Hepatocyte (in vitro differentiated cells): Measurements from ENCODE around the gene BIRC7.

Experiments used
- EZH2 ChIP-seq: fragments of 200-600 bp; sonication (generic); IDR thresholded peaks from 2 replicates; pipeline ENCODE4 v1.6.1; 2016; ENCODE audit warnings: antibody characterized with exemption, mild to moderate bottlenecking, borderline replicate concordance
- EZH2phosphoT487 ChIP-seq: fragments of 200-600 bp; sonication (generic); IDR thresholded peaks from one replicate; pipeline ENCODE4 v1.6.1; 2018; ENCODE audit warnings: antibody characterized with exemption, mild to moderate bottlenecking, low read depth, moderate library complexity; ENCODE audit not compliant: unreplicated experiment, severe bottlenecking
- TF ChIP-seq, protein P1 (sequence below): fragments of 200-600 bp; sonication (generic); IDR thresholded peaks from 2 replicates; pipeline ENCODE4 v1.5.1; 2016; ENCODE audit warnings: antibody characterized with exemption, mild to moderate bottlenecking; ENCODE audit not compliant: poor library complexity

DNA sequence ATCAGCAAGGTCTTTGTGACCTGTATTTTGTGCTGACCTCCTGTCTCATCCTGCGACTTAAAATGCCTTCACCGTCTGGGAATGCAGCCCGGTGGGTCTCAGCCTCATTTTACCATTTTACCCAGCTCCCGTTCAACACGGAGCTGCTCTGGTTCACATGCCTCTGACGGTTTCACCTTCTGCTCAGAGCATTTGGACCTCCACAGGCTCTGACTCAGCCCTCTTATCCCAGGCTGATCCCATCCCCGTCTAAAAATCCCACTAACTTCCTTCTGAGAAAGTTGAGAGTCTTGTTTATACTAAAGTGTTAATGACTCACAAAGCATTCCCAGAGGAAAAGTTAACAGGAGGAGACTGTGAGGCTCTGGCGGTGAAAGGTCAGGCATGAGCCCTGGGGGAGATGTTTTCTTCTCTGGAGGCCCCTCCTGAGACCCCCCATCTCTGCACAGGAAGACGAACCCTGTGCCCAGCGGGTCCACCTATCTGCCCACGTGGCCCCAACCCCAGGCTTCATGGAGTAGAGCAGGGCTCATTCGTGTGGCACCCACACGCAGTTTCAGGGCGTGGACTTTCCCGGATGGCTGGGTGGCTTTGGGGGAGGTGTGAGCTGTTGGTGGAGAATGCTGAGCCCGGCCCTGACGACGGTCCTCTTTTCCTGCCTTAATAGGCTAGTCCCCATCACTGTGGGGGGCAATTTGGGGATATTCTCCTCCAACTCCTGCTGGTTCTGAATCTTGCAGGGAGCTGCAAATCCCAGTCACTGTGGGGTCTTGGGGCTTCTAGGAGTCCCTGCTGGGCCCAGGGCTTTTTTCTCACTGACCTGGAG, 3.3 kb upstream of the BIRC7 start:
- TF ChIP-seq EZH2phosphoT487 (no peak), EZH2 (no peak)
- TF ChIP-seq, protein P1, sequence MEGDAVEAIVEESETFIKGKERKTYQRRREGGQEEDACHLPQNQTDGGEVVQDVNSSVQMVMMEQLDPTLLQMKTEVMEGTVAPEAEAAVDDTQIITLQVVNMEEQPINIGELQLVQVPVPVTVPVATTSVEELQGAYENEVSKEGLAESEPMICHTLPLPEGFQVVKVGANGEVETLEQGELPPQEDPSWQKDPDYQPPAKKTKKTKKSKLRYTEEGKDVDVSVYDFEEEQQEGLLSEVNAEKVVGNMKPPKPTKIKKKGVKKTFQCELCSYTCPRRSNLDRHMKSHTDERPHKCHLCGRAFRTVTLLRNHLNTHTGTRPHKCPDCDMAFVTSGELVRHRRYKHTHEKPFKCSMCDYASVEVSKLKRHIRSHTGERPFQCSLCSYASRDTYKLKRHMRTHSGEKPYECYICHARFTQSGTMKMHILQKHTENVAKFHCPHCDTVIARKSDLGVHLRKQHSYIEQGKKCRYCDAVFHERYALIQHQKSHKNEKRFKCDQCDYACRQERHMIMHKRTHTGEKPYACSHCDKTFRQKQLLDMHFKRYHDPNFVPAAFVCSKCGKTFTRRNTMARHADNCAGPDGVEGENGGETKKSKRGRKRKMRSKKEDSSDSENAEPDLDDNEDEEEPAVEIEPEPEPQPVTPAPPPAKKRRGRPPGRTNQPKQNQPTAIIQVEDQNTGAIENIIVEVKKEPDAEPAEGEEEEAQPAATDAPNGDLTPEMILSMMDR: no peak
